OCI-LY7 (cell line): ENCODE measurements around the gene NLN. TPM values are rescaled to one million over a fixed set of nuclear protein-coding genes. Genes with fewer than 3 reads are reported as not detected.

Experiments used
- BruUV-seq: library from RNA; stranded (reverse); fragments of 400-500 nt; replicated peaks from 2 replicates; lab custom pipeline; 2021; lab: Mats Ljungman, UMichigan
- CTCF ChIA-PET: fragments of 300-600 bp; sonication (Branson Sonifier 250); formaldehyde crosslinking; loops from one replicate; lab custom pipeline; 2022; ENCODE audit warnings: antibody characterized with exemption; ENCODE audit not compliant: unreplicated experiment; lab: Charles Lee
- POLR2A ChIA-PET: fragments of 300-600 bp; sonication (Branson Sonifier 250); formaldehyde crosslinking; loops from one replicate; lab custom pipeline; 2022; ENCODE audit warnings: antibody characterized with exemption; lab: Charles Lee
- DNase-seq: peaks from one replicate; pipeline ENCODE4 v3.0.0-alpha.2; 2015; ENCODE audit warnings: low spot score
- H2AFZ ChIP-seq: fragments of 200-600 bp; sonication (generic), shearing (Covaris generic); 2 replicates; pipeline ENCODE4 v1.6.1; 2014; ENCODE audit warnings: mild to moderate bottlenecking, antibody characterized with exemption, low read length, moderate library complexity
- H3K27ac ChIP-seq: fragments of 200-600 bp; sonication (generic); 2 replicates; pipeline ENCODE4 v1.5.1; 2014; ENCODE audit warnings: mixed run types, low read depth, mild to moderate bottlenecking, moderate library complexity, low read length, inconsistent platforms; ENCODE audit not compliant: poor library complexity, severe bottlenecking
- H3K36me3 ChIP-seq: fragments of 200-600 bp; sonication (generic); 2 replicates; pipeline ENCODE4 v1.6.1; 2014; ENCODE audit warnings: mild to moderate bottlenecking, antibody characterized with exemption, low read length, moderate library complexity, mixed read lengths; ENCODE audit not compliant: insufficient read depth
- H3K4me1 ChIP-seq: fragments of 200-600 bp; sonication (generic); 2 replicates; pipeline ENCODE4 v1.5.1; 2014; ENCODE audit warnings: mild to moderate bottlenecking, low read length; ENCODE audit not compliant: insufficient read depth, poor library complexity, severe bottlenecking
- H3K4me2 ChIP-seq: fragments of 200-600 bp; sonication (generic); 2 replicates; pipeline ENCODE4 v1.6.1; 2014; ENCODE audit warnings: mild to moderate bottlenecking, low read length
- H3K4me3 ChIP-seq: fragments of 200-600 bp; sonication (generic); 2 replicates; pipeline ENCODE4 v1.5.1; 2014; ENCODE audit warnings: mild to moderate bottlenecking, low read depth, low read length; ENCODE audit not compliant: poor library complexity, severe bottlenecking
- H3K79me2 ChIP-seq: fragments of 200-600 bp; sonication (generic); 2 replicates; pipeline ENCODE4 v1.6.1; 2016; ENCODE audit warnings: low read depth, mild to moderate bottlenecking, low read length, moderate library complexity, mixed read lengths; ENCODE audit not compliant: insufficient read depth
- H3K9me2 ChIP-seq: fragments of 200-600 bp; sonication (generic); 2 replicates; pipeline ENCODE4 v1.6.1; 2016; ENCODE audit warnings: mild to moderate bottlenecking, low read length, mixed read lengths; ENCODE audit not compliant: insufficient read depth
- H3K9me3 ChIP-seq: fragments of 200-600 bp; sonication (generic); 2 replicates; pipeline ENCODE4 v1.6.1; 2014; ENCODE audit warnings: mild to moderate bottlenecking, mixed run types, low read length, mixed read lengths
- H4K20me1 ChIP-seq: fragments of 200-600 bp; sonication (generic); 2 replicates; pipeline ENCODE4 v1.6.1; 2014; ENCODE audit warnings: mild to moderate bottlenecking, antibody characterized with exemption, low read length, moderate library complexity, mixed read lengths; ENCODE audit not compliant: insufficient read depth
- CTCF ChIP-seq: fragments of 200-600 bp; sonication (generic); conservative IDR thresholded peaks from 2 replicates; pipeline ENCODE4 v1.5.1; 2014; ENCODE audit warnings: mild to moderate bottlenecking, antibody characterized with exemption, low read length, moderate library complexity, mixed read lengths
- EZH2phosphoT487 ChIP-seq: fragments of 200-600 bp; sonication (generic); IDR thresholded peaks from 2 replicates; pipeline ENCODE4 v1.6.1; 2018; ENCODE audit warnings: low read depth, borderline replicate concordance, mild to moderate bottlenecking, mixed run types, antibody characterized with exemption, low read length, moderate library complexity, mixed read lengths
- intact Hi-C: fragments of 100-400 bp; cut with micrococcal nuclease; formaldehyde crosslinking; loops from one replicate; pipeline ENCODE4 v1.10.0; 2022; ENCODE audit not compliant: unreplicated experiment
- total RNA-seq, 2 experiments: library from RNA; depleted of rRNA in 1 of 2; stranded (reverse); fragments of >200 nt in 1 of 2; shearing (Covaris generic) in 1 of 2; gene quantifications; 2 replicates each; pipeline ENCODE4 v1.2.3, GENCODE V29; 2014 to 2022

Gene NLN
- total RNA-seq, 2 experiments from 2014 or later: 14.9 to 26.0 TPM

GRCh38 chr5:65721050-65721719, 820 bp upstream of the NLN start:
- Histone ChIP-seq H3K9me3 (no peaks in the 10 kb centered on the region), H3K79me2 (peaks cover 39% of the 10 kb centered on the region), H3K36me3 (peaks cover 35% of the 10 kb centered on the region), H4K20me1 (no peaks in the 10 kb centered on the region), H3K9me2 (no peaks in the 10 kb centered on the region), H3K4me3 (peak overlapping the region; percentile 89), H3K27ac (peak overlapping the region; percentile 45), H3K4me1 (peaks cover 39% of the 10 kb centered on the region), H3K4me2 (peak overlapping the region; percentile 87), H2AFZ (peak overlapping the region; percentile 93)
- CTCF ChIA-PET: no interaction called here
- TF ChIP-seq EZH2phosphoT487: no peak
- TF ChIP-seq CTCF: no peak
- intact Hi-C loops: loop anchor here (5.0 kb wide), 2 partner anchors 99 to 206 kb away; partner anchors contain the start of genes ERBIN and TRIM23
- peak; percentile 36 for DNase-seq
- POLR2A ChIA-PET: interaction anchor here (0.5 to 1.7 kb wide), 12 partner anchors 8 to 502 kb away, joined by 3 to 9 read pairs (median 4); no protein-coding TSS in a partner anchor
- BruUV-seq: no TSS peak

GRCh38 chr5:65722575-65723403, 784 bp downstream of the NLN start:
- H2AFZ ChIP-seq: peak overlapping the region; percentile 93

More at GRCh38 chr5:65722575-65723403, 784 bp downstream of the NLN start:
- peak; percentile 33 for DNase-seq
- Histone ChIP-seq H3K9me2 (no peaks in the 10 kb centered on the region), H3K79me2 (peaks cover 40% of the 10 kb centered on the region), H4K20me1 (no peaks in the 10 kb centered on the region), H3K27ac (peak overlapping the region; percentile 5), H3K4me3 (peak overlapping the region; percentile 89), H3K4me1 (peaks cover 47% of the 10 kb centered on the region), H3K4me2 (peak overlapping the region; percentile 87), H3K9me3 (no peaks in the 10 kb centered on the region), H3K36me3 (peaks cover 21% of the 10 kb centered on the region; the same call in 1 of the 2 replicates)
- BruUV-seq: TSS peak; percentile 79
- POLR2A ChIA-PET: interaction anchor here (0.6 to 1.7 kb wide), 4 partner anchors 12 to 463 kb away, joined by 3 to 9 read pairs (median 3); no protein-coding TSS in a partner anchor
- TF ChIP-seq EZH2phosphoT487 (no peak), CTCF (no peak)
- intact Hi-C loops: loop anchor here (5.0 kb wide), 2 partner anchors 100 to 205 kb away; partner anchors contain the start of genes ERBIN and TRIM23
- CTCF ChIA-PET: interaction anchor here (0.7 kb wide), 1 partner anchor 99 kb away, joined by 3 read pairs; the partner anchor contains the start of gene TRIM23
